GM20000 (cell line): ENCODE measurements around the gene UVRAG.

Experiments
- DNase-seq: peaks from one replicate; pipeline ENCODE4 v3.0.0; 2012; ENCODE audit warnings: low spot score
- CTCF ChIP-seq: IDR thresholded peaks from 2 replicates; pipeline ENCODE4 v1.5.1; 2012; ENCODE audit warnings: mild to moderate bottlenecking, control low read depth; ENCODE audit errors: extremely low read depth, missing control alignments

Gene UVRAG

DNA sequence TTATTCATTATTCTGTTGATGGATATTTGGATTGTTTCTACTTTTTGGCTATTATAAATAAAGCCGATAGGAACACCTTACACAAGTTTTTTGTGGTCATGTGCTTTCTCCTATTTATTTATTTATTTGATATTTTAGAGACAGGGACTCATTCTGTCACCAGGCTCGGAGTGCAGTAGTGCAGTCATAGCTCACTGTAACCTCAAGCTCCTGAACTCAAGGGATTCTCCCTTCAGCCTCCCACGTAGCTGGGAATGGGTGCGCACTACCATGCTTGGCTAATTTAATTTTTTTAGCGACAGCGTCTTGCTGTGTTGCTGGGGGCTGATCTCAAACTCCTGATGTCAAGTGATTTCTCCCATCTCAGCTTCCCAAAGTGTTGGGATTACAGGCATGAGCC lies 135.1 kb downstream of the UVRAG start:
- no peak for TF ChIP-seq CTCF
- DNase-seq = no peak

DNA sequence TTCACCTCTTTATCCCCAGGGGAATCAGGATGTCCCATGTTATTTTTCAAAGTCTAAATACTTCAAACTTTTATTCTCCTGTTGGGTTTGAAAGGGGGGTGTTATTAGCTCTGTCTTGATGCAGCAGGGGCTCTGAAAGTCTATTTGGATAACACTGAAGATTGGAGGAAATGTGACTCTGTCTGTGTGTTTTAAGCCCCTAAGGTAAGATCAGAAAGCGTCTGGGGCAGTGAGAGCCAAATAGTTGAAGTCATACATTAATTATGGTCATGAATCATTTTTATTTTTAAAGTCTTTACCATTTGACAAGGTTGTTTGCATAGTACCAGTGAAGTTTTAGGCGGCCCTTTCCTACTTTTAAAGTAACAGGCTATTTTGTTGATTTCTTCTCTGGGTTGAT lies 139.0 kb downstream of the UVRAG start:
- DNase-seq = no peak
- no peak for TF ChIP-seq CTCF

- no peak for TF ChIP-seq CTCF
- no peak for DNase-seq
Measured at GRCh38 chr11:75955443-75955842, 140.4 kb downstream of the UVRAG start.

GRCh38 chr11:75959540-75959939 lies 144.5 kb downstream of the UVRAG start:
- DNase-seq = no peak
- no peak for TF ChIP-seq CTCF

- DNase-seq = no peak
- no peak for TF ChIP-seq CTCF
Measured at GRCh38 chr11:75964071-75964470, 149.1 kb downstream of the UVRAG start.

- no peak for TF ChIP-seq CTCF
Measured at GRCh38 chr11:75966537-75967287, 151.7 kb downstream of the UVRAG start.

GRCh38 chr11:75968021-75968625 lies 153.1 kb downstream of the UVRAG start:
- TF ChIP-seq CTCF = no peak
- no peak for DNase-seq

More at GRCh38 chr11:75966537-75967287, 151.7 kb downstream of the UVRAG start:
- peak; percentile 7 for DNase-seq
